ACC112 (cell line): Measurements from ENCODE around the gene PRKN.

Experiments used
- H2AFZ ChIP-seq: fragments of 200-600 bp; sonication (generic); one replicate; pipeline ENCODE4 v1.6.0; 2017; ENCODE audit warnings: antibody characterized with exemption, low read length; ENCODE audit not compliant: unreplicated experiment
- H3K27ac ChIP-seq: fragments of 200-600 bp; sonication (generic); 2 replicates; pipeline ENCODE4 v1.5.1; 2014; ENCODE audit warnings: low read depth, mild to moderate bottlenecking, antibody characterized with exemption, low read length, moderate library complexity
- H3K27me3 ChIP-seq: fragments of 200-600 bp; sonication (generic); 2 replicates; pipeline ENCODE4 v1.6.1; 2014; ENCODE audit warnings: mild to moderate bottlenecking, antibody characterized with exemption, low read length, moderate library complexity, mixed read lengths; ENCODE audit not compliant: insufficient read depth
- H3K36me3 ChIP-seq: fragments of 200-600 bp; sonication (generic); 2 replicates; pipeline ENCODE4 v1.6.1; 2016; ENCODE audit warnings: mild to moderate bottlenecking, antibody characterized with exemption, low read length, moderate library complexity, mixed read lengths; ENCODE audit not compliant: insufficient read depth
- H3K4me1 ChIP-seq: fragments of 200-600 bp; sonication (generic); one replicate; pipeline ENCODE4 v1.6.1; 2016; ENCODE audit warnings: low read length, mixed read lengths; ENCODE audit not compliant: insufficient read depth, unreplicated experiment, control insufficient read depth
- H3K4me3 ChIP-seq: fragments of 200-600 bp; sonication (generic); 2 replicates; pipeline ENCODE4 v1.5.1; 2014; ENCODE audit warnings: mild to moderate bottlenecking, low read depth, low read length
- H3K79me2 ChIP-seq: fragments of 200-600 bp; sonication (generic); one replicate; pipeline ENCODE4 v1.6.0; 2016; ENCODE audit warnings: low read length; ENCODE audit not compliant: control insufficient read depth, unreplicated experiment, insufficient read depth

Gene PRKN

GRCh38 chr6:162116902-162117525, 610.6 kb downstream of the PRKN start:
- Histone ChIP-seq H3K36me3 (no peaks in the 10 kb centered on the region), H3K79me2 (no peaks in the 10 kb centered on the region), H3K27me3 (no peaks in the 10 kb centered on the region), H3K4me3 (no peak overlapping the region), H3K27ac (no peak overlapping the region), H2AFZ (no peak overlapping the region), H3K4me1 (no peaks in the 10 kb centered on the region)

- H3K36me3 ChIP-seq = no peaks in the 10 kb centered on the region
- peaks cover 15% of the 10 kb centered on the region for H3K4me1 ChIP-seq
- H3K79me2 ChIP-seq = no peaks in the 10 kb centered on the region
- H3K27me3 ChIP-seq = no peaks in the 10 kb centered on the region
- no peak overlapping the region for H2AFZ ChIP-seq
- H3K27ac ChIP-seq = peak overlapping the region; percentile 36; the same call in 1 of the 2 replicates
- no peak overlapping the region for H3K4me3 ChIP-seq
Measured at GRCh38 chr6:162109480-162110050, 618.0 kb downstream of the PRKN start.

- Histone ChIP-seq H3K79me2 (no peaks in the 10 kb centered on the region), H3K4me1 (peaks cover 15% of the 10 kb centered on the region), H3K27ac (no peak overlapping the region), H2AFZ (no peak overlapping the region), H3K4me3 (no peak overlapping the region), H3K27me3 (no peaks in the 10 kb centered on the region), H3K36me3 (no peaks in the 10 kb centered on the region)
Measured at GRCh38 chr6:162108041-162108440, 619.5 kb downstream of the PRKN start.

GRCh38 chr6:162100096-162100495, 627.5 kb downstream of the PRKN start:
- Histone ChIP-seq H3K36me3 (no peaks in the 10 kb centered on the region), H3K27me3 (no peaks in the 10 kb centered on the region), H3K4me1 (peaks cover 10% of the 10 kb centered on the region), H2AFZ (no peak overlapping the region), H3K79me2 (no peaks in the 10 kb centered on the region), H3K27ac (peak overlapping the region; percentile 79), H3K4me3 (no peak overlapping the region)

- Histone ChIP-seq H3K27ac (peak overlapping the region; percentile 79), H3K79me2 (no peaks in the 10 kb centered on the region), H3K27me3 (no peaks in the 10 kb centered on the region), H2AFZ (no peak overlapping the region), H3K36me3 (no peaks in the 10 kb centered on the region), H3K4me1 (peaks cover 10% of the 10 kb centered on the region), H3K4me3 (no peak overlapping the region)
Measured at GRCh38 chr6:162099685-162100084, 627.9 kb downstream of the PRKN start.

GRCh38 chr6:162092816-162093502, 634.6 kb downstream of the PRKN start:
- no peak overlapping the region for H3K27ac ChIP-seq
- H3K4me1 ChIP-seq = peaks cover 8% of the 10 kb centered on the region
- H3K36me3 ChIP-seq = no peaks in the 10 kb centered on the region
- no peaks in the 10 kb centered on the region for H3K79me2 ChIP-seq
- H2AFZ ChIP-seq = no peak overlapping the region
- H3K4me3 ChIP-seq = no peak overlapping the region
- no peaks in the 10 kb centered on the region for H3K27me3 ChIP-seq

GRCh38 chr6:162090734-162091133, 636.8 kb downstream of the PRKN start:
- Histone ChIP-seq H3K27me3 (no peaks in the 10 kb centered on the region), H3K4me3 (no peak overlapping the region), H3K27ac (peak overlapping the region; percentile 37; the same call in 1 of the 2 replicates), H3K79me2 (no peaks in the 10 kb centered on the region), H3K36me3 (no peaks in the 10 kb centered on the region), H2AFZ (peak overlapping the region; percentile 62), H3K4me1 (peaks cover 8% of the 10 kb centered on the region)

- H3K4me1 ChIP-seq = peaks cover 8% of the 10 kb centered on the region
- H3K27ac ChIP-seq = no peak overlapping the region
- H3K4me3 ChIP-seq = no peak overlapping the region
- no peaks in the 10 kb centered on the region for H3K27me3 ChIP-seq
- no peaks in the 10 kb centered on the region for H3K79me2 ChIP-seq
- no peaks in the 10 kb centered on the region for H3K36me3 ChIP-seq
- no peak overlapping the region for H2AFZ ChIP-seq
Measured at GRCh38 chr6:162088091-162088490, 639.5 kb downstream of the PRKN start.

- H3K4me3 ChIP-seq = no peak overlapping the region
- H2AFZ ChIP-seq = no peak overlapping the region
- no peaks in the 10 kb centered on the region for H3K27me3 ChIP-seq
- H3K36me3 ChIP-seq = no peaks in the 10 kb centered on the region
- no peaks in the 10 kb centered on the region for H3K79me2 ChIP-seq
- no peak overlapping the region for H3K27ac ChIP-seq
- peaks cover 2% of the 10 kb centered on the region for H3K4me1 ChIP-seq
Measured at GRCh38 chr6:162085561-162085960, 642.0 kb downstream of the PRKN start.

- H3K36me3 ChIP-seq = no peaks in the 10 kb centered on the region
- no peak overlapping the region for H2AFZ ChIP-seq
- H3K4me1 ChIP-seq = no peaks in the 10 kb centered on the region
- H3K27ac ChIP-seq = no peak overlapping the region
- H3K79me2 ChIP-seq = no peaks in the 10 kb centered on the region
- no peaks in the 10 kb centered on the region for H3K27me3 ChIP-seq
- no peak overlapping the region for H3K4me3 ChIP-seq
Measured at GRCh38 chr6:162082520-162082919, 645.0 kb downstream of the PRKN start.

GRCh38 chr6:162078667-162079066, 648.9 kb downstream of the PRKN start:
- no peaks in the 10 kb centered on the region for H3K27me3 ChIP-seq

More at GRCh38 chr6:162078667-162079066, 648.9 kb downstream of the PRKN start:
- H3K79me2 ChIP-seq = no peaks in the 10 kb centered on the region
- no peaks in the 10 kb centered on the region for H3K4me1 ChIP-seq
- no peaks in the 10 kb centered on the region for H3K36me3 ChIP-seq
- no peak overlapping the region for H3K4me3 ChIP-seq
- no peak overlapping the region for H3K27ac ChIP-seq
- H2AFZ ChIP-seq = no peak overlapping the region
